Stimulated activated CD8-positive, alpha-beta memory T cell treated with anti-CD3 and anti-CD28 coated beads, Interleukin-2, amount 100 ng/mL, for 1 hour (primary cell): Measurements from ENCODE around the gene UBE2B.

Experiments
- DNase-seq, 2 donors: peaks; one replicate each; pipeline ENCODE4 v3.0.0-alpha.2; 2020; ENCODE audit warnings: low read depth in 2 of 2

Gene UBE2B

GRCh38 chr5:134437340-134437846 is 66.0 kb downstream of the UBE2B start:
- no peak for DNase-seq

GRCh38 chr5:134437847-134438581 is 66.6 kb downstream of the UBE2B start:
- DNase-seq, result no peak

GRCh38 chr5:134438721-134439123 is 67.4 kb downstream of the UBE2B start:
- DNase-seq, result no peak

GRCh38 chr5:134439210-134439654 is 67.9 kb downstream of the UBE2B start:
- DNase-seq, result no peak

GRCh38 chr5:134440201-134440755 is 68.9 kb downstream of the UBE2B start:
- DNase-seq, result no peak
